Measurements from ENCODE around the gene GCNT4. TPM values are rescaled to one million over a fixed set of nuclear protein-coding genes. Genes with fewer than 3 reads are reported as not detected.

Gene GCNT4
- total and polyA plus RNA-seq, 9 donors, result 0.04 to 1.8 (median 0.08) TPM; not detected in 1

DNA sequence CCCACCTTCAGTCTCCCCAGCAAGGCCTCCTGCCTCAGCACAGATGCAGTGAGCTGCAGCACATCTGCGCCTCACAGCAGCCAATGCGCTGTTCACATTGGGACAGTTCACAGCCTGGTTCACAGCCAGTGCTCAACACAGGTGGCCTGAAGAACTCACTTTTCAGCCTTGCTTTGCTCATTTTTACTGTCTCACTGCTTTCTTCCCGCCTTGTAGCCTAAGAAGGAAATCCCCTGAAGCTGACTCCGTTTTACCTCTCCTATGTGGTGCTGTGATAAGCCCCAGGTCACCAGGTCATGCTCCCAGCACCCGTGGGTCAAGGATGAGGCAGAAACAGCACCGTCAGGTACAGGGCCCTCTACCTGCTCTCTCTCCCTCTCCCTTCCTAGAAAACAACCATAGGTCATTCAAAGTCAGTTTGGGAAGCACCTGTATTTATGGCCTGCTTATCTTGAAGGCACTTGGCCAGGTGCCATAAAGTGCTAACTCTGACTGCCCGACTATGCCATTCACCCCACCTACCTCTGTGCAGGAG is 1.1 kb downstream of the GCNT4 start:
- no peaks in the 10 kb centered on the region for H3K9me3 ChIP-seq (replicated peaks; ENCODE audit: control insufficient read depth, low read depth, low read length)
- H3K36me3 ChIP-seq (ENCODE audit: control insufficient read depth, insufficient read depth, low read length), result no peaks in the 10 kb centered on the region
- H3K27ac ChIP-seq (ENCODE audit: low read length), result no peak overlapping the region
- H3K4me1 ChIP-seq (ENCODE audit: control insufficient read depth, insufficient read depth, low read length), result peaks cover 13% of the 10 kb centered on the region
- WGBS (ENCODE audit: insufficient coverage), result 34% methylated on average over 5 of the region's 7 CpGs
- peaks cover 35% of the 10 kb centered on the region for H3K27me3 ChIP-seq (ENCODE audit: control insufficient read depth, insufficient read depth, low read length)
- H3K4me3 ChIP-seq (ENCODE audit: low read length), result no peak overlapping the region
- peak; percentile 10 for DNase-seq

DNA sequence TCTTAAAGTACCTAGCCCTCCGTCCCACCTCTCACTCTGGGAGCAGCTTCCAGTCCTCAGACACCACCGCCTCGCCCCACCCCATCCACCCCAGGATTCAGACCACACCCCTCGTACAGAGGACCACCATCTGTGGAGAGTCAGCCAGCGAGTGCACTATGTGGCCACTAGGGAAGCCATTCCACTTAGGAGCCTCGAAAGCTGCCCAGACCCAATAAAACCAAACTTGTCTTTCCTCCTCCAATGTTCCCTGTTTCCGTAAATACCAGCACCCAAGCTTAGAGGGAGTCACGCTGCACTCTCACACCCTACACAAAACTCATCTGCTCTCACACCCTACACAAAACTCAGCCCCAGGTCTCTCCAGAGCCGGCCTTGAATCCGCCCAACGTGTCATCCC is 1.9 kb downstream of the GCNT4 start:
- no peaks in the 10 kb centered on the region for H3K9me3 ChIP-seq (replicated peaks; ENCODE audit: control insufficient read depth, low read depth, low read length)
- H3K36me3 ChIP-seq (ENCODE audit: control insufficient read depth, insufficient read depth, low read length), result no peaks in the 10 kb centered on the region
- peak; percentile 8 for DNase-seq
- H3K27me3 ChIP-seq (ENCODE audit: control insufficient read depth, insufficient read depth, low read length), result peaks cover 32% of the 10 kb centered on the region
- no peak overlapping the region for H3K27ac ChIP-seq (ENCODE audit: low read length)
- no peak overlapping the region for H3K4me3 ChIP-seq (ENCODE audit: low read length)
- H3K4me1 ChIP-seq (ENCODE audit: control insufficient read depth, insufficient read depth, low read length), result peaks cover 13% of the 10 kb centered on the region
- WGBS (ENCODE audit: insufficient coverage), result 64% methylated on average over 11 of the region's 11 CpGs

DNA sequence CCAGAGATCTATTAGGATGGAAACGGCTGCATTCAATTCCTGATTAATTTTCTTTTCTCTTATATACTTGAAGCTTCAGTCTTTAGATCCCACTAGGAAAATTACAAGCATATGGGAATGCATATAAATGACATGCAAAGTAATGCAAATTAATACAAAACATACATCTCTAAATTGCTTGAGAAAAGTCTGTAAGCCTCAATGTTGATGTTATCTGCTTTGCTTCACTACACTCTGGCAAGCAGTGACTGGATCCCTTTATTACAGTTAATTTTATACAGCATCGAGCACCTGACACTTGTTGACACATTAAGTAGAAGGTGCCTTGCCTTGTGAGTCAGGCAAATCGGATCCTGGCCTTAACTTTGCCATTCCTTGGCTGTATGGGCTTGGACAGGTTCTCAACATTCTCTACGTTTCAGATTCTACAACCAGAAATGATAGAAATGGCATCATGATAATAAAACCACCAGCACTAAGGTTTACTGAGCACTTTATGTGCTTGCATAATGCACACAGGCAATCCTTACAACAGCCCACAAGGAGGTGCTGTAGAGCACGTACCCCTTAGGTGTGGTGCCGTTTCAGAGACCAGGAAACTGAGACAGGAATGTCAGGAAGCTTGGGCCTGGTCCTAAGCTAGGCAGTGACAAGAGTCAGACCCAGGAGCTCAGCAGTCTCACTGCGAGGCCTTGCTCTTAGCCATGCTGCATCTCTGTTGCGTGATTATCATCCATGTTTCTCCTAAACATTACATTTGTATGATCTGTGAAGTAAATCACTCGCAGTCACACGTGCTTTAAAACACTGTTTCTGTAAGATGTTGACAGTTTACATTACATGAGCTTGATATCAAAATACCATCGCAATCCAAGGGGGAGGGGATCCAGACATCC is 2.7 kb downstream of the GCNT4 start:
- Histone ChIP-seq H3K27me3 (ENCODE audit: control insufficient read depth, insufficient read depth, low read length) (peaks cover 30% of the 10 kb centered on the region), H3K4me3 (ENCODE audit: low read length) (no peak overlapping the region), H3K4me1 (ENCODE audit: control insufficient read depth, insufficient read depth, low read length) (peaks cover 13% of the 10 kb centered on the region), H3K27ac (ENCODE audit: low read length) (no peak overlapping the region), H3K9me3 (replicated peaks; ENCODE audit: control insufficient read depth, low read depth, low read length) (no peaks in the 10 kb centered on the region), H3K36me3 (ENCODE audit: control insufficient read depth, insufficient read depth, low read length) (no peaks in the 10 kb centered on the region)
- WGBS (ENCODE audit: insufficient coverage), result 46% methylated on average over 4 of the region's 11 CpGs
- DNase-seq, result peak; percentile 20

DNA sequence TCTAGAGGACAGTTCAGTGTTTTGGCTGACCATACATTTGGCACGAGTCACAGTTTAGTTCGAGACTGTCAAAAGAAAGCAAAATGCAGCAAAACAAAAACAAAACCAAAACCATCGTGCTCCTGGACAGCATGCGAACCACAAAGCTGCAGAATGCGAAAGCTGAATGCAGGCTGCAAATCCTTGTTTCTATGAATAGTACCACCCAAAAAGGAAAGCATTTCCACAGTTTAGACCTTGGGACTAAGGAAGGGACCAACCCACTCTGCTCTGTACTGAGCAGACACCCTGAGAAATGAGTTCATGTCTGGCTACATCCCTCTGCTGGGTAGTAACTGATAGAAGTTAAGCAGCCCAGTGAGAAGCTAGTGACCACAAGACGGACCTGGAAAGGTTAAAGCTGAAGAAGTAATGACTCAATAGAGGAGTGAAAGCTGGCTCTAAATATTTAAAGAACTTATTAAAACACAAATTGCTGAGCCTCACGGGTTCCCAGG is 3.9 kb downstream of the GCNT4 start:
- Histone ChIP-seq H3K4me3 (ENCODE audit: low read length) (no peak overlapping the region), H3K9me3 (replicated peaks; ENCODE audit: control insufficient read depth, low read depth, low read length) (no peaks in the 10 kb centered on the region), H3K27me3 (ENCODE audit: control insufficient read depth, insufficient read depth, low read length) (peaks cover 21% of the 10 kb centered on the region), H3K4me1 (ENCODE audit: control insufficient read depth, insufficient read depth, low read length) (peaks cover 5% of the 10 kb centered on the region), H3K27ac (ENCODE audit: low read length) (no peak overlapping the region), H3K36me3 (ENCODE audit: control insufficient read depth, insufficient read depth, low read length) (no peaks in the 10 kb centered on the region)
- whole genome bisulfite sequencing (ENCODE audit: insufficient coverage), result 30% methylated on average over 2 of the region's 7 CpGs
- DNase-seq, result peak; percentile 25

DNA sequence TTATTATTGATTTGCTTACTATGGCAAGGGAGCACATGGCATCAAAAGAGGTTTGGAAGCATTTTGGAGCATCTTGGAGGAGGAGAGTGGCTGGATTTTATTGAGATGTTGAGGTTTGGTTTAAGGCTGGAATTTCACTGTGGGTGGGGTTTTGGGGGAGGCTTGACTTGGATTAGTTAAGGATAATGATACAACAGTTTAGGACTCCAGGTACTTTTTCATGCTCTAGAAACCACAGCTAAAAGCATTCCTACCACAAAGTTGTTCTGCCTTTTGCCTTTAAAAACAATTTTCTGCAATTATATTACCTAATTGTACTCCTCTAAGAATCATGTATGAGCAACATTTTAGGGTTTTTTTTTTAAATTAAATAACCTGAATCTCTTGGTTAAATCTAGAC is 5.0 kb downstream of the GCNT4 start:
- Histone ChIP-seq H3K4me1 (ENCODE audit: control insufficient read depth, insufficient read depth, low read length) (peaks cover 3% of the 10 kb centered on the region), H3K9me3 (replicated peaks; ENCODE audit: control insufficient read depth, low read depth, low read length) (no peaks in the 10 kb centered on the region), H3K27me3 (ENCODE audit: control insufficient read depth, insufficient read depth, low read length) (peaks cover 18% of the 10 kb centered on the region), H3K4me3 (ENCODE audit: low read length) (no peak overlapping the region), H3K36me3 (ENCODE audit: control insufficient read depth, insufficient read depth, low read length) (no peaks in the 10 kb centered on the region), H3K27ac (ENCODE audit: low read length) (no peak overlapping the region)
- no peak for DNase-seq

DNA sequence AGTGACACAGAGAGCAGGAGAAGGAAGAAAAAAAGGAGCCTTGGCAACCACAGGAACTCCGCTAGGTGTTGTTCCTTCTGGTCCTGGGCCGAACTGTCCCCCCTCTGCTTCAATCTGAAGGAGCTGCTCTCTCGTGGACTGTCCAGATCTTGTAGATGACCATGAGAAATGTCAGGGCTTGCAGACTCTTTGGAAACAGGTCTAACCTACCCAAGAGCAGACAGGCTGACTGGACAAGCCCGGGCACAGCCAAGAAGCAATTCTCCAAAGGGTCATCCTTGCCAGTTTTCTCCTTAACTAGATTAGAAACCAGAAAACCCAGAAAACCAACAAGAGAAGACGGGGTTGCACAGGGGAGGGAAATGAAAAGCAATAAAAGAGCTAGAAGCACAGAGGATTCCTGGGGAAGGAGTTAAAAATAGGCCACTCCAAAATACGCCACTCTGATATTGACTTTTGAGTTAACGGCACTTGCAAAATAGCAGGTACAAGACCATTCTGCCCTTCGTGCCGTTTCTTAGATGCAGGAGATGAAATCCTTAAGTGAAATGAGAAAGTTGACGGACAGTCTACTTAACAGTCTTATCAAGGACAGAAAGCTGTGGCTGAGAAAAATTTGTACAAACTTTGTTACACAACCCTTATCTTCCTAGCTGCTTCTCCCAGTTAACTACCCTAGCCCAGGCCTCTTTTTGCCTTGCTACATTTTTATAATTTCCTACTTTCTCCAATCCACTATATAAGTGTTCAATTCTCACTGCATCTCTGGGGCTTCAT is 5.8 kb downstream of the GCNT4 start:
- no peaks in the 10 kb centered on the region for H3K36me3 ChIP-seq (ENCODE audit: control insufficient read depth, insufficient read depth, low read length)
- no peaks in the 10 kb centered on the region for H3K4me1 ChIP-seq (ENCODE audit: control insufficient read depth, insufficient read depth, low read length)
- H3K27ac ChIP-seq (ENCODE audit: low read length), result no peak overlapping the region
- WGBS (ENCODE audit: insufficient coverage), result 85% methylated on average over 7 of the region's 10 CpGs
- no peak for DNase-seq
- H3K9me3 ChIP-seq (replicated peaks; ENCODE audit: control insufficient read depth, low read depth, low read length), result no peaks in the 10 kb centered on the region
- H3K27me3 ChIP-seq (ENCODE audit: control insufficient read depth, insufficient read depth, low read length), result peaks cover 13% of the 10 kb centered on the region
- no peak overlapping the region for H3K4me3 ChIP-seq (ENCODE audit: low read length)

DNA sequence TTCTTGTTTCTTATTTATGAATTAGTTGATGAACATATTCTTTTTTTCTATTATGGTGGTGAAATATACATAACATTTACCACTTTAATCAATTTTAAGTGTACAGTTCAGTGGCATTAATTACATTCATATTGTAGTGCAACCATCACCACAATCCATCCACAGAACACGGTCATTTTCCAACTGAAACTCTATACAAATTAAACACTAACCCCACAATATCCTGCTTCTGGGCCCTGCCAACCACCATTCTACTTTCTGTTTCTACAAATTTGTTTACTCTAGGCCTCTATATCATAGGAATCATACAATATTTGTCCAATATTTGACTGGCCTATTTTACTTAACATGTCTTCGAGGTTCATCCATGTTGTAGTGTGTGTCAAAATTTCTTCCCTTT is 7.3 kb downstream of the GCNT4 start:
- Histone ChIP-seq H3K4me3 (ENCODE audit: low read length) (no peak overlapping the region), H3K36me3 (ENCODE audit: control insufficient read depth, insufficient read depth, low read length) (no peaks in the 10 kb centered on the region), H3K27ac (ENCODE audit: low read length) (no peak overlapping the region), H3K9me3 (replicated peaks; ENCODE audit: control insufficient read depth, low read depth, low read length) (no peaks in the 10 kb centered on the region), H3K27me3 (ENCODE audit: control insufficient read depth, insufficient read depth, low read length) (no peaks in the 10 kb centered on the region), H3K4me1 (ENCODE audit: control insufficient read depth, insufficient read depth, low read length) (no peaks in the 10 kb centered on the region)
- WGBS (ENCODE audit: insufficient coverage), result 100% methylated on average over 1 of the region's 2 CpGs
- no peak for DNase-seq

DNA sequence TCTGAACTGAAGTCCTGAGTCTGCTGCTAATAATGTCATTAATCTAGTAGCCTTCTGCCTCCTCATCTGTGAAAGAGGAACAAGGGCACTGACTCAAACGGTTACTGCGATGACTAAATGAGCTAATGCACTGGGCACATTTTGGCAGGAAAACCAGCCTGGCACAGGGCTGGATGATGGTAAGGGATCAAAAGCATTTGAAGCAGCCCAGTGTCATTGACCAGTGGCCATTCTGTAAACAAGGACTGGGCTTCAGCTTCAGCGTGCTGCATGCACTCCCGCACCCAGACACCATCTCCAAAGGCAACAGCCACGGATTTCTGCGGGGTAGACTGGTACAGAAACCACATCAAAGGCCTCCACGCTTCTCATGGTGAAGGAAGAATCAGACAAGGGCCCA is 8.0 kb downstream of the GCNT4 start:
- DNase-seq, result no peak
- H3K27me3 ChIP-seq (ENCODE audit: control insufficient read depth, insufficient read depth, low read length), result no peaks in the 10 kb centered on the region
- 84% methylated on average over 6 of the region's 7 CpGs for whole genome bisulfite sequencing (ENCODE audit: insufficient coverage)
- no peaks in the 10 kb centered on the region for H3K4me1 ChIP-seq (ENCODE audit: control insufficient read depth, insufficient read depth, low read length)
- no peaks in the 10 kb centered on the region for H3K36me3 ChIP-seq (ENCODE audit: control insufficient read depth, insufficient read depth, low read length)
- no peaks in the 10 kb centered on the region for H3K9me3 ChIP-seq (replicated peaks; ENCODE audit: control insufficient read depth, low read depth, low read length)
- H3K27ac ChIP-seq (ENCODE audit: low read length), result no peak overlapping the region
- H3K4me3 ChIP-seq (ENCODE audit: low read length), result no peak overlapping the region

DNA sequence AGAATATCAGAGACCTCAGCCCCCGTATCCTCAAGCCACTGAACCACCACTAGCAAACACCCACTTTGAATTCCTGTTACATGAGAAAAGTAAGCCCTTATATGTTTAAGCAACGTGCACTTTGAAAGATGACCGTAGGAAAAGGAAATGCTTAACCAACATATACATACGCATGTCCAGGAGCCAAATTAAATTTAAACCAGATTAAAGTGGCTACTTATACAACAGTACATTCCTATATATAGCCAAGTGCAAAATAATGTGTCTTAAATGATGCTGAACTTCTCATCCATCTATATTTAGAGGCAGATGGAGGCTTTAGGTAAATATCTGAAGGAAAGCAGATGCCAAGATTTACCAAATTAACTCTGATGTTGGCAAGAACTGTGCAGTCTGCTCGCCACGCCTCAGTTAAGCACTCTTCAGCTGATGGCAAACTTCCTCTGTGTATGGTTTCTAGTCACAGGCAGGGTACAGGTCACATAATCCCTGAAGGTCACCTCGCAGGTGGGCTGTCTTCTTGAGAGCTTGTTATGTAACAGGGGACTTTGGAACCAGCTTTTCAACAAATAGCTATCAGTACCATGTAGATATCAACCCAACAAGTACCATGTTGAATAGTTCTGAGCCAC is 8.6 kb downstream of the GCNT4 start:
- no peaks in the 10 kb centered on the region for H3K9me3 ChIP-seq (replicated peaks; ENCODE audit: control insufficient read depth, low read depth, low read length)
- H3K27ac ChIP-seq (ENCODE audit: low read length), result no peak overlapping the region
- H3K4me1 ChIP-seq (ENCODE audit: control insufficient read depth, insufficient read depth, low read length), result no peaks in the 10 kb centered on the region
- 100% methylated on average over 3 of the region's 7 CpGs for WGBS (ENCODE audit: insufficient coverage)
- no peak overlapping the region for H3K4me3 ChIP-seq (ENCODE audit: low read length)
- H3K27me3 ChIP-seq (ENCODE audit: control insufficient read depth, insufficient read depth, low read length), result no peaks in the 10 kb centered on the region
- H3K36me3 ChIP-seq (ENCODE audit: control insufficient read depth, insufficient read depth, low read length), result no peaks in the 10 kb centered on the region
- no peak for DNase-seq

DNA sequence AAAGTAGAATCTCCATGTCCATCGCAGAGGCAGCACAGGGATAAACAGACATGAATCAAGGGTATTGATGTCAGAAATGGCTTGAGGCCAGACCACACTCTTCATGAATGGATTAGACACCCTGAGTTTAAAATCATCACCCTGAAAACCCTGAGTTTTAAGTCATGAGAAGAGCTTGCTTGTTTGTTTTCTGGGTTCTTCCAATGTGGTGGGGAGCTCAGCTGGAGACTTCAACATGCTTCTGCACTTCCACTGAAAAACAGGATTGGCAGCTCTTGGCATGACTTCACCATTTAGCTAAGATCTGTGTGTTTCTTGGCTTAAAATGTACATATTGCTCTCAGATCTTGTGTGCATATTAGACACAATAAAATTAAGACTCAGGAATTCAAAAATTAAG is 9.8 kb downstream of the GCNT4 start:
- H3K27ac ChIP-seq (ENCODE audit: low read length), result no peak overlapping the region
- no peaks in the 10 kb centered on the region for H3K36me3 ChIP-seq (ENCODE audit: control insufficient read depth, insufficient read depth, low read length)
- H3K4me1 ChIP-seq (ENCODE audit: control insufficient read depth, insufficient read depth, low read length), result no peaks in the 10 kb centered on the region
- no peak overlapping the region for H3K4me3 ChIP-seq (ENCODE audit: low read length)
- H3K27me3 ChIP-seq (ENCODE audit: control insufficient read depth, insufficient read depth, low read length), result no peaks in the 10 kb centered on the region
- no peaks in the 10 kb centered on the region for H3K9me3 ChIP-seq (replicated peaks; ENCODE audit: control insufficient read depth, low read depth, low read length)
- no CpG with 5 or more reads among the region's 1 CpG for WGBS (ENCODE audit: insufficient coverage)
- DNase-seq, result no peak

All from muscle of leg (tissue), 11 donors.